ENCODE results near the gene SPTBN2. TPM values are rescaled to one million over a fixed set of nuclear protein-coding genes. Genes with fewer than 3 reads are reported as not detected.

Gene SPTBN2
- total RNA-seq, 1 donor from 2014 or later = 3.2 TPM

DNA sequence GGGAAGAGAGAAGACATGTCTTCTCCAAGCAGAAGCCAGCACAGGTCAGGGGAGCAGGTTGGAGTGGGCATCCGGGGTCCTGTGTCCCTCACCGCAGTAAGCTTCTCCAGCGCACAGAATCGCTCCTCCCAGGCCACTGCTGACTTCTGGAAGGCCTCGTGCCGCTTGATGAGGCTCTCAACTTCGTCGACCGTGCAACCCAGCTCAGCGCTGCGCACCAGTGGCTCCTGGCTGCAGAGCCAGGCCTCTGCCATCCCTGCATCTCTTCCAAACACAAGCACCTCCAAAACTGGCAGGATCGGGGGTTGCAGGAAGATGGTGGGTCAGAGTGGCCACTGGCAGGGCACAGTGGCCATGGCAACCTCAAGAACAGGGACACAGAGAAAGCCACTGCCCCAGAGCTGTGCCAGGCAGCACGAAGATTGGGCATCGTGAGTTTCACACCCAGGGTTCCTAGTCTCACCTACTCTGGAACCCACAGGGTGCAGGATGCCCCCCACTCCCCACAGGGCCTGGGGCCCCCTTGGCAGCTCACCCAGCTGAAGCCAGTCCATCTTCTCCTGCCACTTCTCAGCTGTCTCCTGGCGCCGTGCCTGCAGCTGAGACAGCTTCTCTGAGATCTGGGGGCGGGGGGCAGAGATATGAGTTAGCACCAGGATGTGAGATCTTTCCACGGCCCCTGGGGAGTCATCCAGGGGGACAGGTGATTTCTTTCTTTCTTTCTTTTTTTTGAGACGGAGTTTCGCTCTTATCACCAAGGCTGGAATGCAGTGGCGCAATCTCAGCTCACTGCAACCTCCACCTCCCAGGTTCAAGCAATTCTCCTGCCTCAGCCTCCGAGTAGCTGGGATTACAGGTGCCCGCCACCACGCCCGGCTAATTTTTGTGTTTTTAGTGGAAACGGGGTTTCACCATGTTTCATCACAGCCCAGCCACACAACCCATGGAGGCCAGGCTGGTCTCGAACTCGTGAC is 40.2 kb downstream of the SPTBN2 start:
- no peaks in the 10 kb centered on the region for H3K27me3 ChIP-seq
- no peaks in the 10 kb centered on the region for H3K36me3 ChIP-seq
- H3K4me3 ChIP-seq = no peak overlapping the region
- intact Hi-C loops (cut with DNase I) = no loop called here
- no peaks in the 10 kb centered on the region for H3K4me1 ChIP-seq
- no peak for DNase-seq (ENCODE audit: low spot score in 2 of 2)
- H3K27ac ChIP-seq = no peak overlapping the region
- TF ChIP-seq CTCF (IDR thresholded peaks at IDR 0.05) = no peak
- H3K9me3 ChIP-seq = no peaks in the 10 kb centered on the region

DNA sequence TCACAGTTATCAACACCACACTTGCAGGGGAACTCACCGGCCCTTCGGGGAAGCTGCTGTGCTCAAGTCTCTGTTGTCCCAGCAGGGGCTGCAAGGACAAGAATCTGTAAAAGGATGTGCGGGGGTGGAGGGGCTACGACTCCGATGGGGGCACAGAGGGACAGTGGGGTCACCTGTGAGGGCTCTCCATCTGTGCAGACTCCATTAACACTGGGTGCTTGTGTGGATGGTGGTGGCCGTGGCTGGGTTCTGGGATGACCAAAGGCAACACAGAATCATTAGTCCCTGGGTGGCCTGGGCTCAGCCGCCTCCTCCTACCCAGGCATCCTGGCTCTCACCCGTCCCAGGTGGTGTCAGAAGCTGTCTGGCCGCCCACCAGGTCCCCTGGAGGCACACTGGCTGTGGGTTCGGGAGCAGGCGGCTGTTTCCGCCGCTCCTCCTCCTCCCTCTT is 41.2 kb downstream of the SPTBN2 start:
- no peak overlapping the region for H3K27ac ChIP-seq
- no peak overlapping the region for H3K4me3 ChIP-seq
- intact Hi-C loops (cut with DNase I) = no loop called here
- DNase-seq (ENCODE audit: low spot score in 2 of 2) = no peak
- TF ChIP-seq CTCF (IDR thresholded peaks at IDR 0.05) = no peak
- no peaks in the 10 kb centered on the region for H3K36me3 ChIP-seq
- H3K27me3 ChIP-seq = no peaks in the 10 kb centered on the region
- H3K4me1 ChIP-seq = no peaks in the 10 kb centered on the region
- H3K9me3 ChIP-seq = no peaks in the 10 kb centered on the region

DNA sequence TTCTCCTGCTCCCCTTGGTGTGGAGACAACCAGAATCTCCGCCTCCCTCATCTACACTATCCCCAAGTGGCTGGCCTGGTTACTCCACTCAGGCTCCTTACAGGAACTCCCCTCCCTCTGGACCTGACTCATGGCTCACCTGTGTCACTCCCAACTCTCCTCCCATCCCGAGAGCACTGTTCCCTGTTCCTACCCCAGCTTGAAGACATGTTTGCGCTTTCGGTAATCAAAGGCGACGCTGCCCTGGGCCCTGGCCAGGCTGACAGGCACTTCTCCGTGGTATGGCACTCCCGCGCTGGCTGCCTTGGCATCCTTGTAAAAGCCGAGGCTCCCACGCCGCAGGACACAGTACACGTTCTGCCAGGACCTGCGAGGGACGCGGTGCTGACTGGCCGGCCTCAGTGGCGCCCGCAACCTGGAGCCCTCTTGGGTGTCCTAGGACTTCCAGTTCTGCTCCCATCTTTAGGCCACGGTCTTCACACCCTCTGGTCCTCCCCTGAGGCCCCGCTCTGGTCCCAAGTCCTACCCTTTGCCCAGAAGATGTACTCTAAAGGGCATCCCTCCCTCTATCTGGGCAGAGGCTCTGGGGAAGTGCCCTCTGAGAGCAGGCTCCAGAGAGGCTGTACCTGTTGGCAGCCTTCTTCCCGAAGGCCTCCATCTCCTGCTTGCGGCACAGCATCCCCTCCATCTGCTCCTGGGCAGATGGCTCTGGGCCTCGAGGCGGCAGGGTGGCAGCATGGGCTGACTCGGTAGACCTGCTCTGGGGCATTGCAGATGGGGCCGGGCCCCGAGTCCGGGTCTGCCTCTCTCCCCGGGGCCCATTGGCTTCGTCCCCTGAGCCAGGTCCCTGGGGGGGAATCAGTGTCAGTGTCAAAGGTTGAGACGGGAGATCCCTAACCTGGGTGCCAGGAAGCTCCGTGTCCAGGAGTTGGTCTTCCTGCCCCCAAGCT is 41.9 kb downstream of the SPTBN2 start:
- H3K27me3 ChIP-seq = no peaks in the 10 kb centered on the region
- intact Hi-C loops (cut with DNase I) = no loop called here
- no peak overlapping the region for H3K27ac ChIP-seq
- no peaks in the 10 kb centered on the region for H3K36me3 ChIP-seq
- H3K9me3 ChIP-seq = no peaks in the 10 kb centered on the region
- TF ChIP-seq CTCF (IDR thresholded peaks at IDR 0.05) = no peak
- no peak for DNase-seq (ENCODE audit: low spot score in 2 of 2)
- no peaks in the 10 kb centered on the region for H3K4me1 ChIP-seq
- no peak overlapping the region for H3K4me3 ChIP-seq

DNA sequence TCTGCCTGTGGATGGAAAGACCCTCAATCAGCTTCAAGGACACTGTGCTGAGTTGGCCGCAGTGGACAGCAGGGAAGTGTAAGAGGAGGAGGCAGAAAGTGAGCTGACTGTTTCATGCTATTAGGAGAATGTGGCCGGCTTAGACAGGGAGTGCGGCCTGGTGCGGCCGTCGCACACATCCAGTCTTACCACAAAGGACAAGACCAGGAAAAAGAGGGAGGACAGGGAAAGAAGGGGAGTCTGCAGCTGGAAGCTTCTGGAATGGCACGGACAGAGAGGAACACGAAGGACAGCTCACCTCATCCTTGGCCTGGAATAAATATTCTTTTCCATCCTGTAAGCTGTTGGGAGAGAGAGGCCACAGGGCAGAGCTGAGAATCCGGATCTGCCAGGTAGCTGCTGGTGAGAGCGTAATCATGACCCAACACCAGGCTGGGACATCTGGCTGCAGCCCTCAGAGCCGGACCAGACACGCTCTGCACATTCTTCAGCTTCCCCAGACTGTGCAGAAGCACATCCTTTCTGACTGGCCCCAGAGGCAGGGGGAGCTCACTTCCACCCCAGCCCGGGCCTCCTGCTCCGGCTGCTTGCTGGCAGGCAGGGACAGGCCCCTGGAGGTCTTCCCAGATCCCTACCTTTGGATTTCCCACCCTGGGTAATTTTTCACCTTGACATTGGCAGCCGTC is 42.8 kb downstream of the SPTBN2 start:
- Histone ChIP-seq H3K4me1 (no peaks in the 10 kb centered on the region), H3K9me3 (no peaks in the 10 kb centered on the region), H3K36me3 (no peaks in the 10 kb centered on the region), H3K4me3 (no peak overlapping the region), H3K27ac (no peak overlapping the region), H3K27me3 (no peaks in the 10 kb centered on the region)
- intact Hi-C loops (cut with DNase I) = no loop called here
- DNase-seq (ENCODE audit: low spot score in 2 of 2) = no peak
- no peak for TF ChIP-seq CTCF (IDR thresholded peaks at IDR 0.05)
